ENCODE measurements around the gene ZNF408. TPM values are rescaled to one million over a fixed set of nuclear protein-coding genes. Genes with fewer than 3 reads are reported as not detected.

The ZNF408 gene
- total and polyA plus RNA-seq, 2 of the 13 experiments (the other 11 are each of a cell fraction or from before 2014, with no cell fraction given) = 11.2 to 12.5 TPM

GRCh38 chr11:46719543-46720218 is 18.9 kb downstream of the ZNF408 start (continued):
- TF ChIP-seq ATF3 (CRISPR knock-in tag; IDR thresholded peaks at IDR 0.05) (no peak), TEAD3 (CRISPR knock-in tag; optimal IDR thresholded peaks at IDR 0.05; ENCODE audit: borderline replicate concordance) (peak; percentile 40), ZNF333 (CRISPR knock-in tag; IDR thresholded peaks at IDR 0.05; ENCODE audit: borderline replicate concordance) (peak; percentile 47), ZNF446 (CRISPR knock-in tag; IDR thresholded peaks at IDR 0.05) (0 out of 2 replicates have a peak, but pooled peaks have one; percentile 38), HMGA1 (CRISPR knock-in tag; conservative IDR thresholded peaks at IDR 0.05) (no peak), ZNF567 (CRISPR knock-in tag; IDR thresholded peaks at IDR 0.05; ENCODE audit: borderline replicate concordance) (0 out of 2 replicates have a peak, but pooled peaks have one; percentile 22), ZNF317 (CRISPR knock-in tag; IDR thresholded peaks at IDR 0.05) (0 out of 2 replicates have a peak, but pooled peaks have one; percentile 15), MTF1 (CRISPR knock-in tag; IDR thresholded peaks at IDR 0.05) (no peak), HOXA9 (CRISPR knock-in tag; IDR thresholded peaks at IDR 0.05; ENCODE audit: borderline replicate concordance) (no peak), FOSL2 (CRISPR knock-in tag; IDR thresholded peaks at IDR 0.05) (no peak), TOPORS (CRISPR knock-in tag; IDR thresholded peaks at IDR 0.05) (no peak), RBM22 (optimal IDR thresholded peaks at IDR 0.05; ENCODE audit: low read length) (peak; percentile 73), KMT2A (CRISPR knock-in tag; IDR thresholded peaks at IDR 0.05) (no peak), ZNF263 (CRISPR knock-in tag; IDR thresholded peaks at IDR 0.05) (0 out of 2 replicates have a peak, but pooled peaks have one; percentile 29), NFAT5 (CRISPR knock-in tag; IDR thresholded peaks at IDR 0.05) (no peak), ATRX (CRISPR knock-in tag; IDR thresholded peaks at IDR 0.05; ENCODE audit: borderline replicate concordance) (no peak), NCOA2 (CRISPR knock-in tag; IDR thresholded peaks at IDR 0.05) (no peak), IRF9 (CRISPR knock-in tag; IDR thresholded peaks at IDR 0.05; ENCODE audit: borderline replicate concordance) (no peak), DRAP1 (CRISPR knock-in tag; IDR thresholded peaks at IDR 0.05) (no peak), EED (CRISPR knock-in tag; IDR thresholded peaks at IDR 0.05) (peak; percentile 26; the same call in 1 of the 2 replicates), PRDM4 (CRISPR knock-in tag; IDR thresholded peaks at IDR 0.05; ENCODE audit: borderline replicate concordance) (no peak)
